Putamen (tissue), 1 donor: ENCODE results near the gene GPR146.

Experiments used
- DNase-seq: peaks from one replicate; pipeline ENCODE4 v3.0.0-alpha.2; 2016; ENCODE audit warnings: low spot score

GPR146 gene

DNA sequence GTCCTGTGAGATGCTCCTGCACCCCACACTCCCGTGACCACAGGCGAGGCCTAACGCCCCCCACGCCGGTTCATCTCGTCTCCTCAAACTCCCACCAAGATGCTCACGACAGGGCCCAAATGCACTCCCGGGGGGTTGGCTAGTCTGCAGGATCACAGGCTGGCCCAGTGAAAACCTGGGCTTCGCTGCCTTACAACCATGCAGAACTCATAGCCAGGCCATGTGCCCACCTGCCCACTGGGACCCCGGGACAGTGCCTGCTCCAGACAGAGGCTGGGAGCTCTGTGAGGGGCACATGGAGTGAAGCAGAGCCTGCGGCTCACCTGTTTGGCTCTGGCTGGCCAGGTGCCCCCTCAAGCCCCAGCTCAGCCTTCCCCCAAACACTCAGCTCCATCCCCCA is 34.2 kb downstream of the GPR146 start:
- DNase-seq: no peak

DNA sequence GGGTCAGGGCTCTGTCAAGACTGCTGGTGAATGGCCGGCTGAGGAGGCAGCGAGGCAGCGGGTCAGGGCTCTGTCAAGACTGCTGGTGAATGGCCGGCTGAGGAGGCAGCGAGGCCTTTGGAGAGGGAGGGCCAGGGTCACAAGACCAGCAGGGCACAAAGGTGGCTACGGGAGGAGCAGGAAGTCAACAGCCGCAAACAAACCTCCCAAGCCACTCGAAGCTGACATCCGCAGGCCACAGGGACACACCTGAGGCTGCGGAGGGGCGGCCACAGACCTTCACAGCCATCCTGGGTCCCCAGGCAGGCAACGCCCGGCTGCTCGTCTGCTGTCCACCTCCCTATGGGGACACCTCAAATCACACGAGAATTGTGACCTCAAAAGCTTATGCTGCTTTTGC is 34.6 kb downstream of the GPR146 start:
- DNase-seq: no peak

DNA sequence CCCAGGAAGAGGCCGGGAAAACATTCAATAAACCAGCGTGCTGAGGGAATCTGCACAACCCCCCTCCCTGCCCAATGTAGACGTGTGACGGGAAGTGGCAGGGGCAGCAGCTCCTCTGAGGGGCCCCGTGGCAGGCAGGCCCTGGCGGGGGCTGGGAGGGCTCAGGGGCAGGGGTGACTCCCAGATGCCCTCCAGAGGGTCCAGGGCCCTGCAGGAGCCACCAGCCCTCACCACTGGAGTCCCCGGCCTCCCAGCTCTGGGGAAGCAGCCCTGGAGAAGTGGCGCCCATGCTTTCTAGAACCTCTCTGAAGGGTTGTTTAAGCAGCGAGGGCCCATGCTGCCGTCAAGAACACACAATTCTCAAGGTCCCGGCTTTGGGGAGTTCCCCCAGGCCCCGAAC is 35.2 kb downstream of the GPR146 start:
- DNase-seq: no peak

DNA sequence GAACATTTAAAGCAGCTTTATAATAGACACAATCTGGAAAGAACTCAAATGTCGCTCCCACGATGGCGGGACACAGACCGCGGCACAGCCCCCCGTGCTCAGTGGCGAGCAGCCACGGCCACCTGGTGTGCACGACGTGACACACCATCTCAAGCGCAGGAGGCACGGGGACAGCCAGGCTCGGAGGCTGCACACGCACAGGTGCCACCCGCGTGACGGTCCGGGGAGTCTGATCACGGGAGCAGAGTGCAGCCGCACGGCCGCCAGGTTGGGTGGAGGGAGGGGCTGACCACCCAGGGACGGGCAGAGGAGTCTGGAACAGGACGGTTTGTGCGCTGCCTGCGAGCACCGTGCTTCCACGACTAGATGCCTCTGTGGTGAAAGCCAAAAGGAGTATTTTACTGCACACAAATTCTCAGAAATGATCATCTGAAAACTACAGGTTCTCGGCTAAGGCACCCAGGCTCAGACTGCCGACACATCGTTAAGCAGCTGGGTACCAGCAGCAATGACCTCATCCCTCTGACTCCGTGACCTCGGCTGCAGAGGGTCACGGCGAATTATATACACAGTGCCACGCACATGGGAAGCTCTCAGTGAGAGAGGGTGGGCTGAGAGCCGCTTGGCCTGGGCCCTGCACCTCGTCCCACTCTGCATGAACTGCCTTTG is 36.0 kb downstream of the GPR146 start:
- DNase-seq: no peak

DNA sequence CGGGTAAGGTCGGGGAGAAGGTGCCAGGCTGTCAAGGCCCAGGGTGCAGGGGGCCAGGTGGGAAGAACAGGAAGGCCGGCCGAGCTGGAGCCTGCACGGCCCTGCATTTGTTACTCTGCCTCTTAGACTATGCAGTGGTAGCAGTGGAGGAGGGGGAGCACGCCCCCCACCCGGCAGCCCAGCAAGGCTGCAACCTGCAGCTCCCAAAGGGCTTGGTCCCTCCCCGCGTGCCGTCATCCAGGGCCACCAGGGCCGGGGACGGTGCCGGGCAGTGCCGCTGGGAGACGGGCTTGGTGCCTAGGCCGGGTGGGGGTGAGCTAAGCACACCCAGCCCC is 36.5 kb downstream of the GPR146 start:
- no peak for DNase-seq

DNA sequence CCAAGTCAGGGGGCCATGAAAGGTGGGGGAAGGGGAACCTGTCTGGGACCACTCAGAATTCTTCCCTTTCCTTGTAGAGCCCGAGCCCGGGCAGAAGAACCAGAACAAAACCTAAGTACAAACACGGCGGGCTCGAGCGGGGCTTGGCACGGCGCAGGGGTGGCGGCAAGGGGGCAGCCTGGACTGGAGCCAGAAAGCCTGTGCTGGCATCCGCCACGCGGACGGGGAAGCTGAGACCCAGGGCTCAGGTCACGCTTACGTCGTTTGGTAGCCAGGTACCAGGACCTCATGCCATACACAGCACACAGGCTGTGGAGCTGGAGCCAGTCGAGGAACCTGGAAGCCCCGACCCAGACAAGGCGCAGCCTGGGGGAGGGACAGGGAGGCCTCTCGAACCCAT is 37.0 kb downstream of the GPR146 start:
- DNase-seq: no peak

DNA sequence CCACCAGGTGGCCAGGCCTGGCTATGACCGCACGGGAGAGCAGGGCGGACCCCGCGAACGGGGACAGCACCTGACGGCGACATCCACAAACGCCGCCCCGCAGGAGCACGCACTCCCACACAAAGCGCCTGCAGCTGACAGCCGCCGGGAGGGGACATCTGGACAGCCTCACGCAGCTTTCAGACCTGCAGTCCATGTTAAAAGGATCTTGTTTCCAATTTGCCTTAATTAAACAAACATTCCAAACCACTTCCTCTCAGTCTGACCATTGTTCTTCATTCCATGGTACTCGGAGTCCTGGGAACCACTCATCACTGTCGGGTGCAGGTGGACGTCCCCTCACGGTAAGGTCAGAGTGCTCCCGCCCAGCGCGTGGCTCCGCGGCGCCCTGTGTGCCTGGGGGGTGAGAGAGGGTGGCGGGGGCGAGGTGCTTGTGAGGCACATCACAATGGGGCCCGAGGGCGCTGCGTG is 37.6 kb downstream of the GPR146 start:
- DNase-seq: no peak

DNA sequence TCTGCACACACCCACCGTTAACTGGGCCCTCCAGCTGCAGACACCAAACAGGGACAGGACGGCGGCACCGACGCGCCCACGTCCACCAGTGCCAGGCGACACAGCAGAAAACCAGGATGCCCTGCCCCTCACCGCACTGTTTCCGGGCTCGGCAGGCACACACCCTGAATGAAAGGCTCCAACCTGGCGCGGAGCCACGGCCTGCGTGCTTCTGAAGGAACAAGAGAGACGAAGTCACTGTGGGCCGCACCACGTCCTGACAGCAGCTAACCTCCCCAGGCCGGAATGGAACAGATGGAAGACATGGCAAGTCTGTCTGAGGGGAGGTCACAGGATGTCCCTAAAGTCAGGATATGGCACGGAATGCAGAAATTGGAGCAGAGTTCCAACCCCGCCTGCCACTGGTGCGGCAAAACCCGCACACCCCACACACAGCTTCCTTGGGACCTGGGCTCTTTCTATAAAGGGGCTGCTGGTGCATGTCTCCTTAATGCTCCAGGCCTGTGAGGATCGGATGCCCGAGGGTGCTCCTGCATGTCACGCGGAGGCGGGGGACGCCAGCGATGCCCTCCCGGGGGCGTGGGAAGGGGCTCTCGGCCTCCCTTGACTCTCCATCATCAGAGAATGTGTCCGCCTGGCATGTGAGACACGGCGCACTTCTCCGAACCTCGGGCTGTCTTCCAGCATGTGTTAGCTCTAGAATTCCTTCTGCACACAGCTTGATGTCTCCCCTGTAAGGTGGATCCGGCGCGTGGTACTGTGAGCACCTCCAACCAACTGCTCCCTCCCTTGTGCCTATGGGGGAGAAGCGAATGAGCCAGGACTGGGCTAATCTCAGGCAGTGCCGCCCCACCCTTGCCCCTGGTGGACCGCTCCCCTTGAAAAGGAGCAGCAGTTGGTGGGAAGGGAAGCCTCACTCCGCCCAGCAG is 39.6 kb downstream of the GPR146 start:
- no peak for DNase-seq

DNA sequence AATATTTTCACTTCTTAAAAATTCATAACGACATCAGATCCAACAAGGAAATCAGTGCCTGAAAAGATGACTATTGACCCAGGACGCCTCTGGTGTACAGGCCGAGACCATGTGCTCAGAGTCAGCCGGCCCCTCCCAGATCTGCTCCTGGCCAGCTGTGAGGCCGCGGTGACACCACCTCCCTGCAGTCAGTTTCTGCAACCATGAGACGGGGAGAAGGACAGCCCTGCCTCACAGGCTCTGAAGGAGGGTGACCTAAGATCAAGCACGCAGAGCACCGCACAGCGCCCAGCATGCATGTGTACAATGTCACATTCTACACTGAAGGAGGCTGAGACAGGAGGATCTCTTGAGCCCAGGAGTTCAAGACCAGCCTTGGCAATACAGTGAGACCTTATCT is 40.9 kb downstream of the GPR146 start:
- DNase-seq: no peak

DNA sequence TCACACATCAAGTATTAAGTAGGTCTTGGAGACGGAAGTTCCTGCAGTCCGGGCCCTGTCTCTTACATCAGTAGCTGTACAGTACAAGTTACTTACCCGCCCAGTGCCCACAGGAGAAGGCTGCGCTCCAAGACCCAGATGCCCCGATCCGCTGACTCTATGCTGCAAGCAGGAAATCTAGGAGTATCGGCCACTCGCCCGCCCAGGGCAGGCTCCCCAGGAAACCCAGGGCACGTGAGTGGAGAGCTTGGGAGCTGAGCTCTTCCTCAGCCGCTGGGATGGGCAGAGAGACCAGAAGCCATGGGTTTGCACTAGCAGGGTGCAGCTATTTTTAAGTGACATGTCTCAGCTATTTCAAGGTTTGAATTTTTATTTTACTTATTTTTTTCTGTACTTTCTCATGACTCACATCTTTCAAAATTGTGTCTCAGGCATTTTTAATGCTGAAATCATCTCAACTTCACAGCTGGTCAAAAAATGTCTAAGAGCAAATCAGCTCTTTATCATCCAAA is 41.6 kb downstream of the GPR146 start:
- DNase-seq: no peak

DNA sequence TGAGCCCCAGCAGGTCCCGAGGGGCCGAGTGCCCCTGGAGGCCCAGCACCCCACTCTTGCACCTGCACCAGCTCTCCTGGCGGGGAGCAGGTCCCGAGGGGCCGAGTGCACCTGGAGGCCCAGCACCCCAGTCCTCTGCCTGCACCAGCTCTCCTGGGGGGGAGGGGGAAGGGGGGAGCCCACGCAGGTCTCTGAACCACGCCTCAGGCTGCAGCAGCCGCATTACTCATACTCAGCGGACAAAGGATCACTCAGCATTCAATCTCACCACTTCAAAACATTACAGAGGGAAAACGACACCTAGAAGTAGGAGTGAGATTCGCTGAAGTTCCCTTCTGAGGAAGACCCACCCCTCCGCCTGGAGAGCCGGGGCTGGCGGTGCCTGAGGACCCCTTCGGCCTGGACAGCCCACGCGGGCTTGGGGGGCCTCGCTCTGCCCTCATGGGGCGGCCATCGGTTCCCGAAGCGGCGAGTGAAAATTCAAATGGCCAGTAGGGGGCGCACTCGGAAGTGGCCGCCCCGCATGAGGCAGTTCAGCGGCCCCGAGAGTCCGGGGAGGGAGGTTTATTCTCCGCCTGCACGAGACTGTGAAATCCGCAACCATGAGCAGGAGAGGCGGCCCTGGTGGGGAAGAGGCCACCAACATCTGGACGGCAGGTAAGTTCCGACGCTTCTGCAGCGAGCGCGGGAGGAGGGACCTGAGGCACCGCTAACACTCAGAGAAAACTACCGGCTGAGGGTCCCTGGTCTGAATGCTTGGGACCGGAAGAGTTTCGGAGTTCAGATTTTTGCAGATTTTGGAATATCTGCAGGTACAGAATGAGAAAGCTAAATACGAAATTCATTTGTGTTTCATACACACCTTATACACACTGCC is 42.5 kb downstream of the GPR146 start:
- DNase-seq: no peak

DNA sequence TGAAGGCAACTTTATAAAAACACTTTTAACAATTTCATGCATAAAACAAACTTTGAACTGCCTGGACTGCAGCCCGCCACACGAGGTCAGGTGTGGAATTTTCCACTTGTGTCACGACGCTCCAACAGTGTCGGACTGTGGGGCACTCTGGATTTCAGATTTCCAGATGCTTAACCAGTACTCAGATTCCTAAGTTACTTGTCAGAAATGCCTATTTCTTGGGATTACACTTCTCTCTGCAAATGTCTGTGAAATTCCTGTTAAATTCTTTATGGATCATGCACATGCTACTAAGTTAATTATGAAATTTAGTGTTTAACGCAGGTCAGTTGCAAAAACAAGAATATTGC is 43.1 kb downstream of the GPR146 start:
- no peak for DNase-seq

DNA sequence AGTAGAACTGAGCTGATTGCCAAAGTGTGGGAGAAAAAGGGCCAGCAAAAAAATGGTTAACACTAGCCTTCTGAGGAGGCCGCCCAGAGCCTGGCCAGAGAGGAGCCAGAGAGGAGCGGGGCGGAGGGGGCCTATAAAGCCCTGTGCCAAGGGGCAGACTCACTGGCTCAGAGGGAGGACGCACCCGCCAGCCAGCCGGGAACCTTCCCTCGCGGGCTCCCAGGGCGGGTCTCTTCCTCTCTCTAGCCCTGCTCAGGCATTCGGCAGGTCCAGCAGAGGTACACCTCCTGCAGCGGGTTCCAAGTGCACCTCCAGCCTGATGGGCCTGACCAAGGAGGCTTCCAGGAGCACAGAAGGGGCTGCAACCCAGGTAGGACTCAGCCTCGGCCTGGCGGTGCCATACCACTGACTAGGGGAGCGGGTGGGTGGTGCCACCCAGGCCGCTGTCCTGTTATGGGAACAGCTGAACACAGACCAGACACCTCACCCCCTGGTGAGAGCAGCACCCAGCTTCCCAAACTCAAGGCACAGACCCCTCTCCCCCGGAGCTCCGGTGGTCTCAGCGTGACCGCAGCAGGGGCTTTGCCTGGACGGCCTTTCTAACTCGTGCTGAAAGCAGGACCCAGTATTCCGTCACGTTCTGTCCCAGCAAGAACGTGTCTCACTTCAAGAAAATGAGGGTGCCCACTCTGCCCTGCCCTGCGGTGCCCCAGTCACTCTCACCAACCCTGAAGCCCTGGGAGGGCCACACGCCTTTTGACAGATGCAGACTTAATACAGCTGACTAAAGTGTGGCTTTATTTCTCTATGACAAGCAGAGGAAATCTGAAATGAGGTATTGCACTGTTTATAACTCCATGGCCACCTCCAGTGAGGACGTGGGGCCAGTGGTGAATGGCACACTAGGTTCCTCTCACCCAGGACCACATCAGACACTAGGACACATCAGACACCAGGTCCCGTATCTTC is 43.9 kb downstream of the GPR146 start, which contains the start of gene GPER1:
Gene GPER1, plus strand, starts transcription at position 162 of the 969 bp plus-strand sequence. CDS start 3,616 bp downstream, outside the sequence.
- no peak for DNase-seq

DNA sequence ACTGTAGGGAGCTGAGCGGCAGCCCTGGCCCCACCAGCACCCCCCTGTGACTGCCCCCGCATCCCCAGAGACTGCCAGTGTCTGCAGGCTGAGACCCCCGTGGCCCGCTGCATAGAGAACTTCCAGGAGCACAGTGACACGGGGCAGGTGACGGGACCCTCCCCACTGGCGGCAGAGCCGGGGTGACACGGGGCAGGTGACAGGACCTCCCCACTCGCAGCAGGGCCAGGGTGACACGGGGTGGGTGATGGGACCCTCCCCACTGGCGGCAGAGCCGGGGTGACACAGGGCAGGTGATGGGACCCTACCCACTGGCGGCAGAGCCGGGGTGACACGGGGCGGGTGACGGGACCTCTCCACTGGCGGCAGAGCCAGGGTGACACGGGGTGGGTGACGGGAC is 45.9 kb downstream of the GPR146 start:
- DNase-seq: no peak

DNA sequence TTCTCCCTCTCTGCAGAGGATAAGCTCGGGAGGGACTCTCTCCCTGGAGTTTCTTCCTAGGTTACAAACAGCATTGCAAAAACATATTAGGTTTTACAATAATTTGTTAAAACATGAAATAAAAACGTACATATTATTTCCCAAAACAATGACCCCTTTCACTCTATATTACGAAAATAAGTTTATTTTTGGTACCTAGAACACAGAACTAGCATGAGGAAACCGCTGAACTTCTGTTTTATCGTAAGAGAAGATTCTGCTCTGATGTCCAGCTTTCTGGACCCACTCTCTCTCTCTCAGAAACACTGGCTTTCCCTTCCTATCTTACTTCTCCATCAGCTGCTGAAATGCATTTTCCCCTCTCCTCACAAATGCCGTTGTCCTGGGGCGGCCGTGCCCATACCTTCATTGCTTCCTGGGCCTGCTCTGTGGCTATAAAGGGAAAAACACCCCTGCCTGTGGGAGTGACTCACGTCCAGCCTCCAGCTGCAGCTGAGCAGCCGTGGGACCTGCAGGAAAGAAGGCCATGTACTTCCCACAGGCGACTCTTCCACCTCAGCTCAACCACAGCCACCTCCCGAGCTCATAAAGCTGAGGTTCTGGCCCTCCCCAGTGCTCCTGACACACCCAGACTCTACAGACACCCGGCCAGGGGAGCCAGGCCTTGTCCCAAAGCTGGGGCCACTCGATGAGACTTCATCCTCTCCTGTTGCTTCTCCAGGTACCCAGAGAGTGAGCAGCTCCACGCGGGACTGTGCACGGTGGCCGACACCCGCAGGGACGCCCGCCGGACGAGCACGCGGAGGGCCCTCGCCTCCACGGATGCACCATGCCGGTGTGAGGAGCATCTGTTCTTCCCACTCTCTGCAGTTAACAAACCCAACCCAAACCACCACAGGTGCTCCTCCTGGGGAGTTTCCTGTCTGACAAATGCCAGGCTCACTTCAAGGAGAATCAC is 46.6 kb downstream of the GPR146 start:
- no peak for DNase-seq

DNA sequence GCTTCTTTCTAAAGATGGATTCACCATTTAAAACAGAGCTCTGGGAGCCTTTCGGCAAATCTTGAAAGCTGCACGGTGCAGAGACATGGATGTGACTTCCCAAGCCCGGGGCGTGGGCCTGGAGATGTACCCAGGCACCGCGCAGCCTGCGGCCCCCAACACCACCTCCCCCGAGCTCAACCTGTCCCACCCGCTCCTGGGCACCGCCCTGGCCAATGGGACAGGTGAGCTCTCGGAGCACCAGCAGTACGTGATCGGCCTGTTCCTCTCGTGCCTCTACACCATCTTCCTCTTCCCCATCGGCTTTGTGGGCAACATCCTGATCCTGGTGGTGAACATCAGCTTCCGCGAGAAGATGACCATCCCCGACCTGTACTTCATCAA is 47.3 kb downstream of the GPR146 start:
- DNase-seq: no peak

DNA sequence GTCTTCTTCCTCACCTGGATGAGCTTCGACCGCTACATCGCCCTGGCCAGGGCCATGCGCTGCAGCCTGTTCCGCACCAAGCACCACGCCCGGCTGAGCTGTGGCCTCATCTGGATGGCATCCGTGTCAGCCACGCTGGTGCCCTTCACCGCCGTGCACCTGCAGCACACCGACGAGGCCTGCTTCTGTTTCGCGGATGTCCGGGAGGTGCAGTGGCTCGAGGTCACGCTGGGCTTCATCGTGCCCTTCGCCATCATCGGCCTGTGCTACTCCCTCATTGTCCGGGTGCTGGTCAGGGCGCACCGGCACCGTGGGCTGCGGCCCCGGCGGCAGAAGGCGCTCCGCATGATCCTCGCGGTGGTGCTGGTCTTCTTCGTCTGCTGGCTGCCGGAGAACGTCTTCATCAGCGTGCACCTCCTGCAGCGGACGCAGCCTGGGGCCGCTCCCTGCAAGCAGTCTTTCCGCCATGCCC is 47.9 kb downstream of the GPR146 start:
- no peak for DNase-seq

DNA sequence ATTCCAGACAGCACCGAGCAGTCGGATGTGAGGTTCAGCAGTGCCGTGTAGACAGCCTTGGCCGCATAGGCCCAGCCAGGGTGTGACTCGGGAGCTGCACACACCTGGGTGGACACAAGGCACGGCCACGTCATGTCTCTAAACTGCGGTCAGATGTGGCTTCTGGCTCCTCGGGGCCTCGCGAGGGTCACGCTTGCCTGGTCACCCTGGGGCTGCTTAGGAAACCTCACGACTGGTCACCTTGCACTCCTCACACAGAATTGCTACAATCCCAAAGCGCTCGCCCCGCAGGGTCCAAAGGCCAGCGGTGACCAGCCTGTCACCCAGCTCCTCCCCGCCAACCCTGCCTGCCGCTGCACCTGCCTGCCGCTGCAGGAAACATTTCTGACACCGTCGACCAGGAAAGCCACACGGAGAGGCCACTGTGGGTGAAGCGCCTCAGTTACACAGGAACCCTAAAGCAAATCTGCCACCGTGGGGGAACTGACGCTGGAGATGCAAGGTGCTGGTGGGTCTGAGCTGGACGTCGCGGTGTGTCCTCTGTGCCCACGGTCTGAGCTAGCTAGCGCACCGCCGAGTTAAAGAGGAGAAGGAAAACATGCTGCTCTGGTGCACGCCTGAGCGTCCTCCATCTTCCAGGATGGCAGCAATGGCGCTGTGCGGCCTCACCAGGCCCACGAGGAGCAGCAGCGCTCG is 48.6 kb downstream of the GPR146 start:
- no peak for DNase-seq

DNA sequence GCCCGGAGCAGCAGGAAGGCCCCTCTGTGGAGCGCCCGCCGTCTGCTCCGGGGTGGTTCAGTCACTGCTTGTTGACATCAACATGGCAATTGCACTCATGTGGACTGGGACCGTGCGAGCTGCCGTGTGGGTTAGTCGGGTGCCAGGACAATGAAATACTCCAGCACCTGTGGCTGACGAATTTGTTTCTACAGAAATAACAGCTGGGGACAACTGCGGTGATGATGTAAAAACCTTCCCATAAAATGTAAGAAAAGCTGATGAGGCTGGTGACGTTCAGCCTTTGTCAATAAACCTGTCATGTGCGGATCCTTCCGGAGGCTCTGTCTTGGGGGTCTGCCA is 49.1 kb downstream of the GPR146 start:
- DNase-seq: no peak
